HUES6 (cell line): ENCODE data around the gene NAB1.

Experiments used
- H3K27ac ChIP-seq: 2 replicates; pipeline ENCODE4 v1.7.0; 2013; ENCODE audit warnings: low read depth, mild to moderate bottlenecking, low read length, inconsistent platforms
- H3K27me3 ChIP-seq: 2 replicates; pipeline ENCODE4 v1.6.1; 2013; ENCODE audit warnings: low read length; ENCODE audit not compliant: control insufficient read depth, insufficient read depth
- H3K36me3 ChIP-seq: 2 replicates; pipeline ENCODE4 v1.6.1; 2013; ENCODE audit warnings: low read length; ENCODE audit not compliant: control insufficient read depth, insufficient read depth
- H3K4me1 ChIP-seq: 2 replicates; pipeline ENCODE4 v1.6.1; 2013; ENCODE audit warnings: low read length; ENCODE audit not compliant: control insufficient read depth, insufficient read depth
- H3K4me3 ChIP-seq: 2 replicates; pipeline ENCODE4 v1.5.1; 2013; ENCODE audit warnings: low read depth, low read length
- H3K9ac ChIP-seq: one replicate; pipeline ENCODE4 v1.6.1; 2013; ENCODE audit warnings: mild to moderate bottlenecking, low read length
- H3K9me3 ChIP-seq: 2 replicates; pipeline ENCODE4 v1.6.1; 2013; ENCODE audit warnings: low read depth, low read length; ENCODE audit not compliant: control insufficient read depth, insufficient read depth

NAB1 gene

GRCh38 chr2:190655570-190655969 lies 6.7 kb downstream of the NAB1 start:
- H3K9ac ChIP-seq: no peak overlapping the region
- H3K4me1 ChIP-seq: peaks cover 10% of the 10 kb centered on the region; the same call in 1 of the 2 replicates
- 0 out of 2 replicates have a peak, but pooled peaks cover 2% of the 10 kb centered on the region for H3K27me3 ChIP-seq

DNA sequence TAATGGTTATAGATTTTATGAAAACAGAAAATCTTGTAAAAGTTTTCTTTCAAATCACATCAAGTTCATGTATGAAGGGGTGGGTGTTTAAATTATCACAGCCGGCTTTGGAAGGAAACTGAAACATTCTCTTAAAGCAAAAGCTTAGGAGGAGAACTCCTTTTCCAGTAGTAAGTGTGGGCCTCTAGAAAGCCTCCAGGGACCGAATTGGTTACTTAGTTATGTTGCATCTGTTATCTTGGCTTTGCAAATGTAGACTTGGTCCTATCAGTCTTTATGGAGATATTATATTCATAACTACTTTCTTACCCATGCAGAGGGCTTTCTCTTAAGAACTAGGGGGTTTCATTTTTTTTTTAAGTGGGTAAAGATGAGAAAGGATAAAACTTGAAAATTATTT lies 7.4 kb downstream of the NAB1 start:
- H3K4me1 ChIP-seq: peaks cover 10% of the 10 kb centered on the region; the same call in 1 of the 2 replicates
- H3K9me3 ChIP-seq: no peaks in the 10 kb centered on the region
- H3K4me3 ChIP-seq: no peak overlapping the region
- no peaks in the 10 kb centered on the region for H3K27me3 ChIP-seq
- no peak overlapping the region for H3K27ac ChIP-seq
- no peak overlapping the region for H3K9ac ChIP-seq
- H3K36me3 ChIP-seq: 0 out of 2 replicates have a peak, but pooled peaks cover 6% of the 10 kb centered on the region

More at GRCh38 chr2:190655570-190655969, 6.7 kb downstream of the NAB1 start:
- no peaks in the 10 kb centered on the region for H3K9me3 ChIP-seq
- H3K4me3 ChIP-seq: no peak overlapping the region
- H3K36me3 ChIP-seq: 0 out of 2 replicates have a peak, but pooled peaks cover 6% of the 10 kb centered on the region
- no peak overlapping the region for H3K27ac ChIP-seq

DNA sequence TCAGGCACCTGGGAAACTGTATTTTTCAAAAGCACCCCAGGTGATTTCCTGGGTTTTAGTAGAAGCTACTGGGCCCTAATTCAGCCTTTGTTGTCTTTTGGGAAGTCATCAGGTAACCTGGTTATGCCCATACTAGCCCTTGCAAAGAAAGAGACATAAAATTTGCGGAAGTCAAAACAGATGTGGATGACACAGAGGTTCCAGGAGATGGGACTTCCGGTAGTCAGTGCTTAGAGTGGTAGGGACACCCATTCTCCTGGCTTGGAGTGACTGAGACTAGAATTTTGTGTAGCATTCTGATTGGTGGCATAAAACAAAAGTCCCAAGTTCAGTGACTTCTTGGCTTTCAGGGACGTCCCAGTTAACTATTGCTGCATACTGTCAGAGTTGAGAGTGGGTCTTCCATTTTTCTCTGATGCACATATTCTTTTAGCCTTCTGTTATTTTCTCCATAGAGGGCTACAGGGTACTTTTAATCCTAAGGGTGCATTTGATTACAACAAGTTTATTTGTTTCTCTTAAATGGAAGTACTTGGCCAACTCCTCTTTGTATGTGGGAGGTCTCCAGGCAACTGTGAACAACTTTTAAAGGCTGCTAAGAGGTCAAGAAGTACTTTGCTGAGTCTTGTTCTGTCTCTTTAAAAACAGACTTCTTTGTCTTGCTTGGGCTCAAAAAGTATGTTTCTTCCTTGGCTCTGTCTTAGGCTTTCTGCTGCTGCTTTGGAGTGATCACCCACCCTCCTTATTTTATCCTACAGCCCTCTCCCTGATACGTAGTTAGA lies 8.8 kb downstream of the NAB1 start:
- Histone ChIP-seq H3K4me3 (no peak overlapping the region), H3K36me3 (0 out of 2 replicates have a peak, but pooled peaks cover 6% of the 10 kb centered on the region), H3K27me3 (no peaks in the 10 kb centered on the region), H3K4me1 (peaks cover 10% of the 10 kb centered on the region; the same call in 1 of the 2 replicates), H3K27ac (no peak overlapping the region), H3K9ac (no peak overlapping the region), H3K9me3 (no peaks in the 10 kb centered on the region)

DNA sequence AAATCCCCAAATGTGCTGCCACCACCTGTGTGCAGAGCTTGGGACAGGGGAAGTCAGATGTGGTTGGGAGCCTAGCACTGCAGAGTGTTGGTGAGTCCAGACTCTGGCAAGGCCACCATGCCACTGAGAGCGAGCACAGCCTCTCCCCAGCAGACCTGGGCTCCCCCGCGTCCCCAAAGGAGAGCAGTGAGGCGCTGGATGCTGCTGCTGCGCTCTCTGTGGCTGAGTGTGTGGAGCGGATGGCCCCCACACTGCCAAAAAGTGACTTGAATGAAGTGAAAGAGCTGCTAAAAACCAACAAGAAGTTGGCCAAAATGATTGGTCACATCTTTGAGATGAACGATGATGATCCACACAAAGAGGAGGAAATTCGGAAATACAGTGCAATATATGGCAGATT lies 10.7 kb downstream of the NAB1 start:
- peaks cover 10% of the 10 kb centered on the region; the same call in 1 of the 2 replicates for H3K4me1 ChIP-seq
- H3K36me3 ChIP-seq: 0 out of 2 replicates have a peak, but pooled peaks cover 6% of the 10 kb centered on the region
- H3K4me3 ChIP-seq: no peak overlapping the region
- no peaks in the 10 kb centered on the region for H3K27me3 ChIP-seq
- no peak overlapping the region for H3K27ac ChIP-seq
- H3K9ac ChIP-seq: no peak overlapping the region
- no peaks in the 10 kb centered on the region for H3K9me3 ChIP-seq

GRCh38 chr2:190662754-190663153 lies 13.9 kb downstream of the NAB1 start:
- H3K27me3 ChIP-seq: no peaks in the 10 kb centered on the region
- H3K4me3 ChIP-seq: no peak overlapping the region
- peaks cover 4% of the 10 kb centered on the region; the same call in 1 of the 2 replicates for H3K4me1 ChIP-seq
- H3K27ac ChIP-seq: no peak overlapping the region
- no peak overlapping the region for H3K9ac ChIP-seq
- 0 out of 2 replicates have a peak, but pooled peaks cover 6% of the 10 kb centered on the region for H3K36me3 ChIP-seq
- H3K9me3 ChIP-seq: no peaks in the 10 kb centered on the region

DNA sequence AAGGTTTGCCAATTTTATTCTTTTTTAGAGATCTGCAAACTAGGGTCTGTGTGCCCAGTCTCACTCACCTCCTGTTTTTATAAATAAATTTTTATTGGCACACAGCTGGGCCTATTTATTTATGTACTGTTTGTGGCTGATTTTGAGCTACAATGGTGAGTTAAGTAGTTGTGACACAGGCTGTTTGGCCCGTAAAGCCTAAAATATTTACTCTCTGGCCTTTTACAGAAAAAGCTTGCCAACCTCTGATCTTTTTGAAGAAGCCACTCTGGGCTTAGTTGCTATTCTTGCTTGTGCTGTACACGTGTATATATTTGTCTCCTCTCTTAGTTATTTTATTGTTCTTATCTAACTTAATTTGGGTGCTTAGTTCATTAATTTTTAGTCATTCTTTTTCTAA lies 14.5 kb downstream of the NAB1 start:
- Histone ChIP-seq H3K27ac (no peak overlapping the region), H3K9me3 (no peaks in the 10 kb centered on the region), H3K27me3 (no peaks in the 10 kb centered on the region), H3K4me1 (no peaks in the 10 kb centered on the region; the same call in 1 of the 2 replicates), H3K9ac (no peak overlapping the region), H3K36me3 (0 out of 2 replicates have a peak, but pooled peaks cover 6% of the 10 kb centered on the region), H3K4me3 (no peak overlapping the region)

- H3K9ac ChIP-seq: no peak overlapping the region
- 0 out of 2 replicates have a peak, but pooled peaks cover 6% of the 10 kb centered on the region for H3K36me3 ChIP-seq
- no peak overlapping the region for H3K27ac ChIP-seq
- no peaks in the 10 kb centered on the region for H3K4me1 ChIP-seq
- no peaks in the 10 kb centered on the region for H3K9me3 ChIP-seq
- H3K4me3 ChIP-seq: no peak overlapping the region
- H3K27me3 ChIP-seq: no peaks in the 10 kb centered on the region
Observed at GRCh38 chr2:190663839-190664238, 15.0 kb downstream of the NAB1 start.

GRCh38 chr2:190664240-190664639 lies 15.4 kb downstream of the NAB1 start:
- no peaks in the 10 kb centered on the region for H3K9me3 ChIP-seq
- H3K27ac ChIP-seq: no peak overlapping the region
- H3K36me3 ChIP-seq: 0 out of 2 replicates have a peak, but pooled peaks cover 6% of the 10 kb centered on the region
- no peak overlapping the region for H3K9ac ChIP-seq
- H3K4me3 ChIP-seq: no peak overlapping the region
- no peaks in the 10 kb centered on the region for H3K27me3 ChIP-seq
- no peaks in the 10 kb centered on the region for H3K4me1 ChIP-seq

GRCh38 chr2:190666895-190667294 lies 18.0 kb downstream of the NAB1 start:
- Histone ChIP-seq H3K27ac (no peak overlapping the region), H3K27me3 (no peaks in the 10 kb centered on the region), H3K4me3 (no peak overlapping the region), H3K9ac (no peak overlapping the region), H3K9me3 (no peaks in the 10 kb centered on the region), H3K4me1 (no peaks in the 10 kb centered on the region), H3K36me3 (peaks cover 8% of the 10 kb centered on the region)

GRCh38 chr2:190668892-190669291 lies 20.0 kb downstream of the NAB1 start:
- H3K36me3 ChIP-seq: peaks cover 8% of the 10 kb centered on the region
- no peaks in the 10 kb centered on the region for H3K27me3 ChIP-seq
- H3K4me3 ChIP-seq: no peak overlapping the region
- no peak overlapping the region for H3K27ac ChIP-seq
- no peaks in the 10 kb centered on the region for H3K4me1 ChIP-seq
- H3K9me3 ChIP-seq: no peaks in the 10 kb centered on the region
- H3K9ac ChIP-seq: no peak overlapping the region

- peaks cover 8% of the 10 kb centered on the region for H3K36me3 ChIP-seq
Observed at GRCh38 chr2:190670182-190670946, 21.5 kb downstream of the NAB1 start.

More at GRCh38 chr2:190670182-190670946, 21.5 kb downstream of the NAB1 start:
- Histone ChIP-seq H3K4me3 (no peak overlapping the region), H3K9me3 (no peaks in the 10 kb centered on the region), H3K27me3 (no peaks in the 10 kb centered on the region), H3K9ac (no peak overlapping the region), H3K4me1 (peaks cover under 1% of the 10 kb centered on the region; the same call in 1 of the 2 replicates), H3K27ac (no peak overlapping the region)
